HL-60 (cell line): ENCODE results near the gene FBXL7.

Experiments used
- DNase-seq, 2 experiments: peaks; one replicate each; pipeline ENCODE4 v3.0.0-alpha.2; 2010 to 2020; ENCODE audit warnings: low read depth in 1 of 2, low spot score in 1 of 2
- H3K27ac ChIP-seq: fragments of 250-450 bp; sonication (Bioruptor Pico); replicated peaks from 2 replicates; pipeline ENCODE4 v1.5.1; 2020; ENCODE audit warnings: mild to moderate bottlenecking, moderate library complexity
- H3K27me3 ChIP-seq: fragments of 250-450 bp; sonication (Bioruptor Pico); 2 replicates; pipeline ENCODE4 v1.5.1; 2021; ENCODE audit warnings: mild to moderate bottlenecking, moderate library complexity; ENCODE audit not compliant: insufficient read depth, poor library complexity, severe bottlenecking
- H3K4me3 ChIP-seq: replicated peaks from 2 replicates; pipeline ENCODE4 v1.5.1; 2011; ENCODE audit warnings: mild to moderate bottlenecking, control low read depth, low read length; ENCODE audit not compliant: insufficient read depth
- CTCF ChIP-seq: IDR thresholded peaks from one replicate; pipeline ENCODE4 v1.5.1; 2011; ENCODE audit warnings: low read length, control low read depth, inconsistent platforms; ENCODE audit not compliant: insufficient read depth
- GABPA ChIP-seq: IDR thresholded peaks from 2 replicates; pipeline ENCODE4 v1.6.1; 2012; ENCODE audit warnings: low read depth
- POLR2AphosphoS5 ChIP-seq: IDR thresholded peaks from 2 replicates; pipeline ENCODE4 v1.6.1; 2012; ENCODE audit warnings: low read depth
- REST ChIP-seq: IDR thresholded peaks from 2 replicates; pipeline ENCODE4 v1.6.1; 2012; ENCODE audit warnings: low read depth; ENCODE audit not compliant: insufficient replicate concordance
- SPI1 ChIP-seq: IDR thresholded peaks from 2 replicates; pipeline ENCODE4 v1.6.1; 2012; ENCODE audit warnings: low read depth, mild to moderate bottlenecking, borderline replicate concordance

FBXL7 gene

GRCh38 chr5:15707631-15708030 is 207.7 kb downstream of the FBXL7 start:
- Histone ChIP-seq H3K27ac (no peak overlapping the region), H3K27me3 (no peaks in the 10 kb centered on the region), H3K4me3 (no peak overlapping the region)
- TF ChIP-seq POLR2AphosphoS5 (no peak), CTCF (no peak), GABPA (no peak), REST (no peak), SPI1 (no peak)
- DNase-seq: no peak

GRCh38 chr5:15711892-15712291 is 211.9 kb downstream of the FBXL7 start:
- no peak for DNase-seq
- H3K27me3 ChIP-seq: no peaks in the 10 kb centered on the region
- H3K4me3 ChIP-seq: no peak overlapping the region
- TF ChIP-seq REST (no peak), SPI1 (no peak), POLR2AphosphoS5 (no peak), GABPA (no peak), CTCF (no peak)
- no peak overlapping the region for H3K27ac ChIP-seq

GRCh38 chr5:15715535-15715934 is 215.6 kb downstream of the FBXL7 start:
- DNase-seq: no peak
- H3K27me3 ChIP-seq: no peaks in the 10 kb centered on the region
- no peak overlapping the region for H3K4me3 ChIP-seq
- no peak overlapping the region for H3K27ac ChIP-seq
- TF ChIP-seq SPI1 (no peak), POLR2AphosphoS5 (no peak), CTCF (no peak), GABPA (no peak), REST (no peak)
